H1 (cell line): ENCODE measurements around the gene CACNA2D1. TPM values are rescaled to one million over a fixed set of nuclear protein-coding genes. Genes with fewer than 3 reads are reported as not detected.

Experiments
- CTCF ChIA-PET: fragments of 300-600 bp; sonication (Branson Sonifier 250); formaldehyde crosslinking; loops from one replicate; lab custom pipeline; 2021; ENCODE audit not compliant: partially characterized antibody; lab: Charles Lee
- POLR2A ChIA-PET: fragments of 300-600 bp; sonication (Branson Sonifier 250); formaldehyde crosslinking; loops from one replicate; lab custom pipeline; 2021; ENCODE audit warnings: inconsistent platforms; ENCODE audit not compliant: partially characterized antibody; lab: Charles Lee
- DNase-seq, 2 experiments: peaks; one replicate each; pipeline versions ENCODE4 v3.0.0 to v3.0.0-alpha.2; 2010 to 2022; ENCODE audit warnings: low spot score in 2 of 2, low read depth in 1 of 2, mixed read lengths in 1 of 2
- FAIRE-seq: peaks from 2 replicates; lab custom pipeline; 2011; peaks lifted over from hg19 to GRCh38; lab: Jason Lieb, UNC
- H2AFZ ChIP-seq: 2 replicates; pipeline ENCODE4 v1.8.1; 2012; ENCODE audit warnings: low read length, inconsistent platforms
- H2AK5ac ChIP-seq: 2 replicates; pipeline ENCODE4 v1.6.1; 2013; ENCODE audit warnings: low read depth, low read length
- H2BK120ac ChIP-seq: replicated peaks from 2 replicates; pipeline ENCODE3; 2013; ENCODE audit warnings: low read depth, low read length, inconsistent platforms
- H2BK12ac ChIP-seq: 2 replicates; pipeline ENCODE4 v1.6.1; 2013; ENCODE audit warnings: low read depth, low read length
- H2BK15ac ChIP-seq: 2 replicates; pipeline ENCODE4 v1.6.1; 2013; ENCODE audit warnings: low read length
- H2BK20ac ChIP-seq: 2 replicates; pipeline ENCODE4 v1.6.1; 2013; ENCODE audit warnings: low read length
- H2BK5ac ChIP-seq: 2 replicates; pipeline ENCODE4 v1.6.1; 2013; ENCODE audit warnings: low read depth, low read length
- H3K14ac ChIP-seq: 2 replicates; pipeline ENCODE4 v1.6.1; 2013; ENCODE audit warnings: inconsistent platforms; ENCODE audit not compliant: insufficient read length
- H3K18ac ChIP-seq: 2 replicates; pipeline ENCODE4 v1.6.1; 2013; ENCODE audit warnings: low read length; ENCODE audit errors: extremely low read depth
- H3K23ac ChIP-seq: 2 replicates; pipeline ENCODE4 v1.6.1; 2013; ENCODE audit warnings: inconsistent platforms; ENCODE audit not compliant: insufficient read length
- H3K23me2 ChIP-seq: 2 replicates; pipeline ENCODE4 v1.6.1; 2013; ENCODE audit warnings: low read depth, low read length
- H3K27ac ChIP-seq: 2 replicates; pipeline ENCODE4 v1.6.1; 2011; ENCODE audit warnings: low read depth, low read length, inconsistent platforms
- H3K27me3 ChIP-seq, 4 experiments: replicated peaks in 1 of 4; 1 replicate in 1 of 4; 2 replicates in 3 of 4; pipeline versions ENCODE4 v1.6.1 to v1.8.1; 2011 to 2013; ENCODE audit warnings: low read length in 3 of 4, mild to moderate bottlenecking in 3 of 4, inconsistent platforms in 2 of 4, mixed read lengths in 2 of 4, moderate library complexity in 1 of 4; ENCODE audit not compliant: control insufficient read depth in 3 of 4, insufficient read depth in 3 of 4; ENCODE audit errors: extremely low read depth in 1 of 4
- H3K36me3 ChIP-seq, 4 experiments: 2 replicates each; pipeline versions ENCODE4 v1.6.1 to v1.8.1; 2011 to 2013; ENCODE audit warnings: mild to moderate bottlenecking in 4 of 4, low read length in 3 of 4, moderate library complexity in 2 of 4, control low read depth in 1 of 4, inconsistent platforms in 1 of 4; ENCODE audit not compliant: insufficient read depth in 4 of 4, control insufficient read depth in 2 of 4
- H3K4ac ChIP-seq: replicated peaks from 2 replicates; pipeline ENCODE3; 2013; ENCODE audit warnings: low read length, low read depth, mixed read lengths, inconsistent platforms; ENCODE audit not compliant: insufficient read length
- H3K4me1 ChIP-seq, 4 experiments: replicated peaks in 1 of 4; 1 replicate in 1 of 4; 2 replicates in 3 of 4; pipeline versions ENCODE4 v1.6.1 to v1.8.1; 2011 to 2013; ENCODE audit warnings: low read length in 3 of 4, inconsistent platforms in 2 of 4, mixed read lengths in 1 of 4; ENCODE audit not compliant: insufficient read depth in 4 of 4, control insufficient read depth in 3 of 4
- H3K4me2 ChIP-seq, 2 experiments: 2 replicates each; pipeline versions ENCODE4 v1.6.1 to v1.8.1; 2011 to 2013; ENCODE audit warnings: low read depth in 2 of 2, low read length in 2 of 2, control low read depth in 1 of 2, inconsistent platforms in 1 of 2, mild to moderate bottlenecking in 1 of 2; ENCODE audit not compliant: insufficient read depth in 1 of 2
- H3K4me3 ChIP-seq, 4 experiments: fragments of 200-600, 300-600 bp in 1 of 4; sonication (generic), shearing (Covaris generic), sonication (Bioruptor Twin) in 1 of 4; 2 replicates each; pipeline versions ENCODE4 v1.5.1 to v1.8.1; 2011 to 2016; ENCODE audit warnings: low read length in 4 of 4, low read depth in 3 of 4, control low read depth in 2 of 4, inconsistent platforms in 2 of 4, mild to moderate bottlenecking in 2 of 4, mixed read lengths in 1 of 4, moderate library complexity in 1 of 4; ENCODE audit not compliant: insufficient read depth in 2 of 4; ENCODE audit errors: extremely low read depth in 1 of 4
- H3K56ac ChIP-seq: replicated peaks from 2 replicates; pipeline ENCODE3; 2013; ENCODE audit warnings: low read depth, mild to moderate bottlenecking, mixed read lengths, low read length, inconsistent platforms; ENCODE audit not compliant: insufficient read length
- H3K79me1 ChIP-seq: 2 replicates; pipeline ENCODE4 v1.6.1; 2013; ENCODE audit warnings: low read depth, low read length, control low read depth
- H3K79me2 ChIP-seq, 2 experiments: 2 replicates each; pipeline versions ENCODE4 v1.6.1 to v1.8.1; 2012 to 2013; ENCODE audit warnings: low read length in 2 of 2, mild to moderate bottlenecking in 2 of 2, inconsistent platforms in 1 of 2; ENCODE audit not compliant: insufficient read depth in 2 of 2, control insufficient read depth in 1 of 2
- H3K9ac ChIP-seq, 4 experiments: replicated peaks in 1 of 4; 1 replicate in 1 of 4; 2 replicates in 3 of 4; pipeline versions ENCODE4 v1.6.1 to v1.8.1; 2011 to 2013; ENCODE audit warnings: low read depth in 3 of 4, low read length in 3 of 4, control low read depth in 2 of 4, mild to moderate bottlenecking in 2 of 4, moderate library complexity in 2 of 4, inconsistent platforms in 1 of 4; ENCODE audit errors: extremely low read depth in 1 of 4
- H3K9me3 ChIP-seq, 2 experiments: 2 replicates each; pipeline versions ENCODE4 v1.6.1 to v1.8.1; 2012 to 2013; ENCODE audit warnings: mild to moderate bottlenecking in 2 of 2, moderate library complexity in 2 of 2, control low read depth in 1 of 2, inconsistent platforms in 1 of 2, low read depth in 1 of 2, low read length in 1 of 2, mixed read lengths in 1 of 2; ENCODE audit not compliant: insufficient read depth in 2 of 2
- H4K20me1 ChIP-seq, 2 experiments: replicated peaks in 1 of 2; 2 replicates each; pipeline versions ENCODE3 to v1.8.1; 2011 to 2013; ENCODE audit warnings: inconsistent platforms in 2 of 2, low read length in 2 of 2, mild to moderate bottlenecking in 1 of 2; ENCODE audit not compliant: insufficient read depth in 2 of 2, control insufficient read depth in 1 of 2
- H4K5ac ChIP-seq: 2 replicates; pipeline ENCODE4 v1.6.1; 2013; ENCODE audit warnings: low read length, low read depth, mixed read lengths, inconsistent platforms; ENCODE audit not compliant: insufficient read length
- H4K8ac ChIP-seq: 2 replicates; pipeline ENCODE4 v1.8.0; 2013; ENCODE audit warnings: mild to moderate bottlenecking, moderate library complexity, low read length, inconsistent platforms; ENCODE audit not compliant: insufficient read depth; ENCODE audit errors: extremely low read depth
- H4K91ac ChIP-seq: replicated peaks from 2 replicates; pipeline ENCODE3; 2013; ENCODE audit warnings: low read length, mixed read lengths, inconsistent platforms; ENCODE audit not compliant: insufficient read length
- CBX5 ChIP-seq: fragments of 300-800, 300-1000 bp; sonication (generic); IDR thresholded peaks from 2 replicates; pipeline ENCODE4 v1.7.1; 2016; ENCODE audit warnings: antibody characterized with exemption, low read length, low read depth
- CBX8 ChIP-seq: fragments of 300-800, 300-1000 bp; sonication (generic); IDR thresholded peaks from 2 replicates; pipeline ENCODE4 v1.7.1; 2016; ENCODE audit warnings: low read depth, low read length, borderline replicate concordance
- CEBPB ChIP-seq: IDR thresholded peaks from 2 replicates; pipeline ENCODE4 v1.6.1; 2012; ENCODE audit warnings: low read depth, low read length
- CTBP2 ChIP-seq: IDR thresholded peaks from 2 replicates; pipeline ENCODE4 v1.7.0; 2011; ENCODE audit warnings: borderline replicate concordance, mild to moderate bottlenecking, moderate library complexity, mixed read lengths, low read length; ENCODE audit not compliant: insufficient read depth, insufficient read length
- EZH2 ChIP-seq: fragments of 200-600 bp; sonication (generic); IDR thresholded peaks from 2 replicates; pipeline ENCODE4 v1.7.1; 2012; ENCODE audit warnings: low read depth, mild to moderate bottlenecking, moderate library complexity, low read length, inconsistent platforms; ENCODE audit not compliant: severe bottlenecking
- JUND ChIP-seq: IDR thresholded peaks from 2 replicates; pipeline ENCODE4 v1.6.1; 2011; ENCODE audit warnings: mild to moderate bottlenecking, improper control_type of control experiment, low read length
- NANOG ChIP-seq: IDR thresholded peaks from 2 replicates; pipeline ENCODE4 v1.6.1; 2011; ENCODE audit warnings: low read length, low read depth, mild to moderate bottlenecking, inconsistent platforms; ENCODE audit not compliant: insufficient read depth, poor library complexity, severe bottlenecking
- POU5F1 ChIP-seq: IDR thresholded peaks from 2 replicates; pipeline ENCODE4 v1.6.1; 2011; ENCODE audit warnings: low read depth, mild to moderate bottlenecking, low read length, moderate library complexity
- SIX5 ChIP-seq: IDR thresholded peaks from 2 replicates; pipeline ENCODE4 v1.6.1; 2011; ENCODE audit warnings: mild to moderate bottlenecking, low read depth, low read length
- SRF ChIP-seq: IDR thresholded peaks from 2 replicates; pipeline ENCODE4 v1.6.1; 2011; ENCODE audit warnings: mild to moderate bottlenecking, low read depth, low read length, moderate library complexity
- SUZ12 ChIP-seq: fragments of 200-600 bp; sonication (generic); IDR thresholded peaks from 2 replicates; pipeline ENCODE4 v1.6.1; 2012; ENCODE audit warnings: mild to moderate bottlenecking, inconsistent platforms, low read length, moderate library complexity, mixed read lengths
- TCF12 ChIP-seq: IDR thresholded peaks from 2 replicates; pipeline ENCODE4 v1.6.1; 2011; ENCODE audit warnings: low read depth, mild to moderate bottlenecking, low read length
- YY1 ChIP-seq: IDR thresholded peaks from 2 replicates; pipeline ENCODE4 v1.6.1; 2011; ENCODE audit warnings: low read depth, mild to moderate bottlenecking, low read length
- ZNF274 ChIP-seq: IDR thresholded peaks from 2 replicates; pipeline ENCODE4 v1.7.0; 2012; ENCODE audit warnings: low read length, borderline replicate concordance; ENCODE audit errors: extremely low read depth
- WGBS, 2 experiments: shearing (Covaris generic) in 1 of 2; methylation state at CpG; one replicate each; pipeline versions ENCODE4 v1.1.6 to v1.1.7; 2013 to 2015; ENCODE audit warnings: low lambda C conversion rate in 2 of 2, mixed read lengths in 2 of 2, inconsistent platforms in 1 of 2, low coverage in 1 of 2, missing lambda C conversion rate in 1 of 2; ENCODE audit not compliant: insufficient replicate concordance in 2 of 2, insufficient coverage in 1 of 2, insufficient read length in 1 of 2; ENCODE audit errors: extremely low coverage in 1 of 2, missing lambda C conversion rate in 1 of 2; 5-methylcytosine and 5-hydroxymethylcytosine counted together
- polyA plus RNA-seq, 7 experiments: library from polyadenylated mRNA; depleted of rRNA in 3 of 7; stranded (reverse) in 5 of 7; unstranded in 2 of 7; fragments of >200 nt in 5 of 7; fragments of 200-250 nt in 2 of 7; gene quantifications; 1 replicate in 5 of 7; 2 replicates in 1 of 7; 4 replicates in 1 of 7; pipeline versions ENCODE4 v1.2.1 to v1.2.3, GENCODE V29; 2011 to 2013; ENCODE audit warnings: missing spikeins in 2 of 7, mixed read lengths in 2 of 7
- total RNA-seq: library from RNA; stranded (reverse); fragmentation: NEBNext Ultra II Directional; extraction: Animal tissue kit (Norgen Biotek cat#: 25700); gene quantifications from 2 replicates; pipeline ENCODE4 v1.2.1, GENCODE V29; 2021

CACNA2D1 gene
- total and polyA plus RNA-seq, 2 of the 8 experiments (the other 6 are each of a cell fraction or from before 2014, with no cell fraction given): 4.3 to 27.3 TPM

DNA sequence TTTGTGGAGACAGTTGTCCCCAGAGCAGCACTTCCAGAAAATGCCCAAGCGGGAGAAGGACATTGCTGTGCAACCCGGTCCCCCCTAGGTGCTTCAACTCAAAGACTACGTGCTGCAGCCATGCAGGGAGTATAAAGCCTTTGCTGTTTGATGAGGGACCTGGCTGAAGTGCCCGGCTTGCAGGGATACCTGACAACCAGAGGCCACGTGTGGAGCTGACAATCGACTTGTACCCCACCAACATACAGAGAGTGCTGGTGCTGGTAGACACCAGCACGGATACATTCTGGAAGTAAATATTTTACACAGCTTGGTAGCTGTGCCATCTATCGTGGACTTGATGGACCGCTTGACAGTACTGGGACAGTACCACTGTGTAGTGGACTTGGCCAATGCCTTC, 240.6 kb downstream of the CACNA2D1 start:
- Histone ChIP-seq H3K18ac (no peak overlapping the region), H3K27me3 (no peaks in the 10 kb centered on the region), H3K4me3 (no peak overlapping the region), H2BK12ac (no peak overlapping the region), H4K8ac (no peak overlapping the region), H3K23me2 (no peaks in the 10 kb centered on the region), H3K23ac (no peak overlapping the region), H3K14ac (no peak overlapping the region), H4K5ac (no peak overlapping the region), H2BK15ac (no peak overlapping the region), H4K20me1 (no peaks in the 10 kb centered on the region), H4K91ac (no peak overlapping the region), H3K9me3 (peaks cover 0 to 7% of the 10 kb centered on the region in 2 experiments; a peak in 1 of 4 replicates), H2BK120ac (no peak overlapping the region), H3K27ac (no peak overlapping the region), H3K4me1 (no peaks in the 10 kb centered on the region), H3K56ac (no peak overlapping the region), H3K4me2 (no peak overlapping the region), H3K79me1 (no peaks in the 10 kb centered on the region), H2BK20ac (no peak overlapping the region), H3K4ac (no peak overlapping the region), H2BK5ac (no peak overlapping the region), H3K9ac (no peak overlapping the region), H3K36me3 (no peaks in the 10 kb centered on the region), H2AK5ac (no peak overlapping the region), H3K79me2 (no peaks in the 10 kb centered on the region), H2AFZ (no peak overlapping the region)
- ChIA-PET CTCF (interaction anchor here (0.9 kb wide), 1 partner anchor 55 kb away, joined by 3 read pairs; no protein-coding TSS in a partner anchor), POLR2A (no interaction called here)
- WGBS, 2 experiments: 92% methylated on average over 9 of the region's 9 CpGs; no CpG with 5 or more reads in 1 of the 2 experiments
- FAIRE-seq (no peak), DNase-seq (no peak)
- no peak for TF ChIP-seq NANOG
- no peak for TF ChIP-seq TCF12
- no peak for TF ChIP-seq SIX5
- no peak for TF ChIP-seq YY1
- no peak for TF ChIP-seq POU5F1
- no peak for TF ChIP-seq CBX8
- TF ChIP-seq EZH2: no peak
- no peak for TF ChIP-seq ZNF274
- TF ChIP-seq SUZ12: no peak
- no peak for TF ChIP-seq CEBPB
- no peak for TF ChIP-seq SRF
- TF ChIP-seq CTBP2: no peak
- TF ChIP-seq JUND: no peak
- no peak for TF ChIP-seq CBX5
